Lower leg skin (tissue), 3 donors: Measurements from ENCODE around the gene HPN.
"Not testable (repeated sequence)": the region's sequence is repeated elsewhere in the genome, so short reads cannot be mapped to it uniquely, and the experiment has no call there.

Experiments
- POLR2A ChIP-seq, 2 donors: fragments of 450-650 bp; IDR thresholded peaks; one replicate each; pipeline ENCODE4 v1.6.1; 2016 to 2017; ENCODE audit warnings: antibody characterized with exemption in 2 of 2, mild to moderate bottlenecking in 1 of 2, moderate library complexity in 1 of 2
- TF ChIP-seq, protein P1 (sequence below), 3 donors: fragments of 450-650 bp; IDR thresholded peaks; one replicate each; pipeline ENCODE4 v1.5.1; 2016; ENCODE audit warnings: antibody characterized with exemption in 3 of 3, mild to moderate bottlenecking in 3 of 3, moderate library complexity in 2 of 3

DNA sequence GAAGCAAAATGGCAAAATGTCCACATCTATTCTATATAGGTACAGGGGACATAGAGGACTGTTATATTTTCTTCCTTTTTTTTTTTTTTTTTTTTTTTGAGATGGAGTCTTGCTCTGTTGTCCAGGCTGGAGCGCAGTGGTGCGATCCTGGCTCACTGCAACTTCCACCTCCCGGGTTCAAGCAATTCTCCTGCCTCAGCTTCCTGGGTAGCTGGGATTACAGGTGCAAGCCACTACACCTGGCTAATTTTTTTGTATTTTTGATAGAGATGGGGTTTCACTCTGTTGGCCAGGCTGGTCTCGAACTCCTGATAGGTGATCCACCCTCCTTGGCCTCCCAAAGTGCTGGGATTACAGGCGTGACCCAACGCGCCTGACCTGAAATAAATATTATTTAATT, 43.3 kb upstream of the HPN start:
- TF ChIP-seq POLR2A (IDR thresholded peaks at IDR 0.05): not testable (repeated sequence)
- TF ChIP-seq, protein P1, sequence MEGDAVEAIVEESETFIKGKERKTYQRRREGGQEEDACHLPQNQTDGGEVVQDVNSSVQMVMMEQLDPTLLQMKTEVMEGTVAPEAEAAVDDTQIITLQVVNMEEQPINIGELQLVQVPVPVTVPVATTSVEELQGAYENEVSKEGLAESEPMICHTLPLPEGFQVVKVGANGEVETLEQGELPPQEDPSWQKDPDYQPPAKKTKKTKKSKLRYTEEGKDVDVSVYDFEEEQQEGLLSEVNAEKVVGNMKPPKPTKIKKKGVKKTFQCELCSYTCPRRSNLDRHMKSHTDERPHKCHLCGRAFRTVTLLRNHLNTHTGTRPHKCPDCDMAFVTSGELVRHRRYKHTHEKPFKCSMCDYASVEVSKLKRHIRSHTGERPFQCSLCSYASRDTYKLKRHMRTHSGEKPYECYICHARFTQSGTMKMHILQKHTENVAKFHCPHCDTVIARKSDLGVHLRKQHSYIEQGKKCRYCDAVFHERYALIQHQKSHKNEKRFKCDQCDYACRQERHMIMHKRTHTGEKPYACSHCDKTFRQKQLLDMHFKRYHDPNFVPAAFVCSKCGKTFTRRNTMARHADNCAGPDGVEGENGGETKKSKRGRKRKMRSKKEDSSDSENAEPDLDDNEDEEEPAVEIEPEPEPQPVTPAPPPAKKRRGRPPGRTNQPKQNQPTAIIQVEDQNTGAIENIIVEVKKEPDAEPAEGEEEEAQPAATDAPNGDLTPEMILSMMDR (IDR thresholded peaks at IDR 0.05): not testable (repeated sequence)
